Embryonic facial prominence (tissue), 1 donor: Measurements from ENCODE around the gene FRS3.
A peak's percentile ranks its signal among the peaks of the same experiment; 100 is the strongest.
"Not testable (repeated sequence)": the region's sequence is repeated elsewhere in the genome, so short reads cannot be mapped to it uniquely, and the experiment has no call there.

Experiments
- DNase-seq: peaks from one replicate; pipeline ENCODE4 v3.0.0-alpha.2; 2016; ENCODE audit errors: extremely low spot score

FRS3 gene

GRCh38 chr6:41779788-41780550 is at the start of gene FRS3:
Gene FRS3 (minus strand): TSS chr6:41779900. CDS start chr6:41776987, 2,913 bp downstream.
- peak; percentile 87 for DNase-seq

GRCh38 chr6:41826343-41827022 is 46.8 kb upstream of the FRS3 start:
- no peak for DNase-seq

- no peak for DNase-seq
Measured at GRCh38 chr6:41824571-41825569, 45.2 kb upstream of the FRS3 start.

- no peak for DNase-seq
Measured at GRCh38 chr6:41823178-41823577, 43.5 kb upstream of the FRS3 start.

GRCh38 chr6:41822021-41822420 is 42.3 kb upstream of the FRS3 start:
- no peak for DNase-seq

- no peak for DNase-seq
Measured at GRCh38 chr6:41821266-41821665, 41.6 kb upstream of the FRS3 start.

- DNase-seq: no peak
Measured at GRCh38 chr6:41818271-41819054, 38.8 kb upstream of the FRS3 start.

- no peak for DNase-seq
Measured at GRCh38 chr6:41815587-41815986, 35.9 kb upstream of the FRS3 start.

GRCh38 chr6:41814629-41815028 is 34.9 kb upstream of the FRS3 start:
- DNase-seq: no peak

GRCh38 chr6:41813956-41814355 is 34.3 kb upstream of the FRS3 start:
- no peak for DNase-seq

- DNase-seq: no peak
Measured at GRCh38 chr6:41813469-41813868, 33.8 kb upstream of the FRS3 start.

- DNase-seq: not testable (repeated sequence)
Measured at GRCh38 chr6:41811946-41812345, 32.2 kb upstream of the FRS3 start.

GRCh38 chr6:41811095-41811494 is 31.4 kb upstream of the FRS3 start:
- DNase-seq: no peak

- DNase-seq: no peak
Measured at GRCh38 chr6:41805830-41806774, 26.4 kb upstream of the FRS3 start.

GRCh38 chr6:41801380-41801779 is 21.7 kb upstream of the FRS3 start:
- no peak for DNase-seq

GRCh38 chr6:41799559-41799911 is 19.8 kb upstream of the FRS3 start:
- DNase-seq: no peak

GRCh38 chr6:41798901-41799558 is 19.3 kb upstream of the FRS3 start:
- DNase-seq: no peak

- no peak for DNase-seq
Measured at GRCh38 chr6:41796474-41796873, 16.8 kb upstream of the FRS3 start.

GRCh38 chr6:41791984-41792383 is 12.3 kb upstream of the FRS3 start:
- no peak for DNase-seq

GRCh38 chr6:41791305-41791704 is 11.6 kb upstream of the FRS3 start:
- no peak for DNase-seq
